ENCODE data around the gene NF1. TPM values are rescaled to one million over a fixed set of nuclear protein-coding genes. Genes with fewer than 3 reads are reported as not detected.
"Not testable (repeated sequence)": the region's sequence is repeated elsewhere in the genome, so short reads cannot be mapped to it uniquely, and the experiment has no call there.

Gene NF1
- total and polyA plus RNA-seq, 3 donors from 2014 or later, result 60.6 to 99.0 (median 97.6) TPM

- Histone ChIP-seq H3K4me3 (no peak overlapping the region), H3K27ac (no peak overlapping the region), H3K36me3 (ENCODE audit: low read depth, missing control alignments) (no peaks in the 10 kb centered on the region), H3K9me3 (no peaks in the 10 kb centered on the region), H3K27me3 (no peaks in the 10 kb centered on the region), H3K4me1 (no peaks in the 10 kb centered on the region)
- intact Hi-C loops (cut with DNase I; ENCODE audit: low total_unique reads), result no loop called here
- no peak for TF ChIP-seq CTCF (IDR thresholded peaks at IDR 0.05)
- no peak for DNase-seq
- 82 to 85% methylated on average over 5 of the region's 5 CpGs for WGBS, 2 donors
Observed at GRCh38 chr17:31195305-31195704, 100.5 kb downstream of the NF1 start.

- Histone ChIP-seq H3K9me3 (no peaks in the 10 kb centered on the region), H3K4me1 (no peaks in the 10 kb centered on the region), H3K27me3 (no peaks in the 10 kb centered on the region), H3K4me3 (no peak overlapping the region), H3K36me3 (ENCODE audit: low read depth, missing control alignments) (no peaks in the 10 kb centered on the region), H3K27ac (no peak overlapping the region)
- WGBS, 2 donors, result 100% methylated on average over 1 of the region's 1 CpG
- TF ChIP-seq POLR2A (IDR thresholded peaks at IDR 0.05) (no peak), CTCF (IDR thresholded peaks at IDR 0.05) (no peak)
- intact Hi-C loops (cut with DNase I; ENCODE audit: low total_unique reads), result no loop called here
- DNase-seq, result no peak
Observed at GRCh38 chr17:31198026-31198425, 103.2 kb downstream of the NF1 start.

GRCh38 chr17:31198666-31199065 lies 103.9 kb downstream of the NF1 start:
- DNase-seq; H3K27ac ChIP-seq; intact Hi-C loops (cut with DNase I; ENCODE audit: low total_unique reads); H3K27me3 ChIP-seq; H3K9me3 ChIP-seq; H3K36me3 ChIP-seq (ENCODE audit: low read depth, missing control alignments); H3K4me3 ChIP-seq; H3K4me1 ChIP-seq: not testable (repeated sequence)
- WGBS, 2 donors, result 68 to 95% methylated on average over 2 of the region's 2 CpGs

GRCh38 chr17:31200287-31200686 lies 105.5 kb downstream of the NF1 start:
- no peaks in the 10 kb centered on the region for H3K9me3 ChIP-seq
- 96 to 97% methylated on average over 2 of the region's 2 CpGs for WGBS, 2 donors
- no peaks in the 10 kb centered on the region for H3K27me3 ChIP-seq
- H3K4me3 ChIP-seq, result no peak overlapping the region
- intact Hi-C loops (cut with DNase I; ENCODE audit: low total_unique reads), result no loop called here
- DNase-seq, result no peak
- no peaks in the 10 kb centered on the region for H3K36me3 ChIP-seq (ENCODE audit: low read depth, missing control alignments)
- H3K27ac ChIP-seq, result no peak overlapping the region
- no peaks in the 10 kb centered on the region for H3K4me1 ChIP-seq
- no peak for TF ChIP-seq CTCF (IDR thresholded peaks at IDR 0.05)
- TF ChIP-seq POLR2A (IDR thresholded peaks at IDR 0.05), result no peak

GRCh38 chr17:31202968-31203367 lies 108.2 kb downstream of the NF1 start:
- intact Hi-C loops (cut with DNase I; ENCODE audit: low total_unique reads), result no loop called here
- Histone ChIP-seq H3K4me3 (no peak overlapping the region), H3K27me3 (no peaks in the 10 kb centered on the region), H3K4me1 (no peaks in the 10 kb centered on the region), H3K27ac (no peak overlapping the region), H3K9me3 (no peaks in the 10 kb centered on the region), H3K36me3 (ENCODE audit: low read depth, missing control alignments) (no peaks in the 10 kb centered on the region)
- TF ChIP-seq POLR2A (IDR thresholded peaks at IDR 0.05) (no peak), CTCF (IDR thresholded peaks at IDR 0.05) (no peak)
- no peak for DNase-seq

Data from testis (tissue), 3 donors.